DND-41 (cell line): ENCODE measurements around the gene SPNS1.

Experiments used
- EZH2 ChIP-seq: IDR thresholded peaks from 3 replicates; pipeline ENCODE4 v1.6.1; 2012; ENCODE audit warnings: borderline replicate concordance, low read depth, mild to moderate bottlenecking, moderate library complexity, low read length, inconsistent platforms; ENCODE audit not compliant: severe bottlenecking
- TF ChIP-seq, protein P1 (sequence below): IDR thresholded peaks from 2 replicates; pipeline ENCODE4 v1.5.1; 2012; ENCODE audit warnings: borderline replicate concordance, low read length, moderate library complexity, mild to moderate bottlenecking; ENCODE audit not compliant: poor library complexity, severe bottlenecking; ENCODE audit errors: extremely low read depth

DNA sequence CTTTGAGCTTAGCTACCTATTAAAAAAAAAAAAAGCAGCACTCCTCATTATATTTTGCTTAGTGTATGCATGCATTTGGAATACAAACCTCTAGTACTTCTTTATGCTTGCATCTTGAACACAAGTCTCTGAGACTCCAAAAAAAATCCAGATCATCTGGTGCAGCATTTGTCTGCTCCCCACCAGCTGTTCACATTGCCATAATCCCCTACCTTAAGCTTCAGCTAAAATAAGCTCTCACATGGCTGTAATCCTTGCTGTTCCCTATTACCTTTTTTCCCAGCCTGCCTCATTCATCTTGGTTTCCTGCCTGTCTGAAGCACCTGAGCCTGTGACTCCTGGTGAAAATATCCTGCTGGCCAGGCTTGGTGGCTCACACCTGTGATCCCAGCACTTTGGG, 31.3 kb upstream of the SPNS1 start:
- TF ChIP-seq, protein P1, sequence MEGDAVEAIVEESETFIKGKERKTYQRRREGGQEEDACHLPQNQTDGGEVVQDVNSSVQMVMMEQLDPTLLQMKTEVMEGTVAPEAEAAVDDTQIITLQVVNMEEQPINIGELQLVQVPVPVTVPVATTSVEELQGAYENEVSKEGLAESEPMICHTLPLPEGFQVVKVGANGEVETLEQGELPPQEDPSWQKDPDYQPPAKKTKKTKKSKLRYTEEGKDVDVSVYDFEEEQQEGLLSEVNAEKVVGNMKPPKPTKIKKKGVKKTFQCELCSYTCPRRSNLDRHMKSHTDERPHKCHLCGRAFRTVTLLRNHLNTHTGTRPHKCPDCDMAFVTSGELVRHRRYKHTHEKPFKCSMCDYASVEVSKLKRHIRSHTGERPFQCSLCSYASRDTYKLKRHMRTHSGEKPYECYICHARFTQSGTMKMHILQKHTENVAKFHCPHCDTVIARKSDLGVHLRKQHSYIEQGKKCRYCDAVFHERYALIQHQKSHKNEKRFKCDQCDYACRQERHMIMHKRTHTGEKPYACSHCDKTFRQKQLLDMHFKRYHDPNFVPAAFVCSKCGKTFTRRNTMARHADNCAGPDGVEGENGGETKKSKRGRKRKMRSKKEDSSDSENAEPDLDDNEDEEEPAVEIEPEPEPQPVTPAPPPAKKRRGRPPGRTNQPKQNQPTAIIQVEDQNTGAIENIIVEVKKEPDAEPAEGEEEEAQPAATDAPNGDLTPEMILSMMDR = no peak
- TF ChIP-seq EZH2 = no peak
